GM19452 (cell line): ENCODE measurements around the gene SLC9C2.
"Not testable (repeated sequence)": the region's sequence is repeated elsewhere in the genome, so short reads cannot be mapped to it uniquely, and the experiment has no call there.

Source experiments
- ATAC-seq: cut with Tn5 transposase; IDR thresholded peaks from one replicate; pipeline ENCODE4 v1.9.1; 2021; ENCODE audit not compliant: unreplicated experiment

Gene SLC9C2

GRCh38 chr1:173462666-173463065, 140.2 kb downstream of the SLC9C2 start:
- not testable (repeated sequence) for ATAC-seq

DNA sequence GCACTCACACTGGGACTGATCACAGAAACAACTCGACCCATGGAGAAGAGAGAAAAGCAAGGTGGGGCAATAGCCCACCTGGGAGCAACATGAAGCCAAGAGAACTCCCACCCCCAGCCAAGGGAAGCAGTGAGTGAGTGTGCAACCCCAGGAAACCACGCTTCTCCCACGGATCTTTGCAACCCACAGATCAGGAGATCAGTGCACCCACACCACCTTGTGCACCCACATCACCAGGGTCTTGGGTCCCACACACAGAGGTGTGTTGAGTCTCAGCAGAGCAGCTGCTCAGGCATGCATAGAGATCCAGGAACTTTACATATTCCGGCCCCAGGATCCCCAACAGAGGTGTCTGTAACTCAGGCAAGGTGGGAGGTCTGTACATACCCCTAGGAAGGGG, 143.0 kb downstream of the SLC9C2 start:
- ATAC-seq: no peak

- ATAC-seq: no peak
Observed at GRCh38 chr1:173454966-173455524, 147.8 kb downstream of the SLC9C2 start.

DNA sequence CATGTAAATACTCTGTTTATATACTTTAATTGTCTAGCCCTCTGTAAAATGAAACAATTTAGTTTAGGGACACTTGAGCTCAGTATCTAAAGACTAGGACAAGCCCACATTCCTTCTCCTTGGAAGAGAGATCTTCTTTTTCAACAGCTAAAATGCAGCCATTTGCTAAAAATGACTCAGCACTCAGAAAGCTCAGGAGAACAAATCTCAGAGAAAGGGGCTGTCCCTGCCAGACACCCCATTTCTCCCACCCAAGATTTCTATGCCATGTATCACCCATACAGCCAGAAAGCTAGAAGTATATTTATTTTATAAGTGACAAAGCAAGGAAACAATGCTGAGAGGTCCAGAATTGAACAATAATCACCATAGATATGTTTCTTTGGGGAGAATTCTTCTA, 148.9 kb downstream of the SLC9C2 start:
- no peak for ATAC-seq

DNA sequence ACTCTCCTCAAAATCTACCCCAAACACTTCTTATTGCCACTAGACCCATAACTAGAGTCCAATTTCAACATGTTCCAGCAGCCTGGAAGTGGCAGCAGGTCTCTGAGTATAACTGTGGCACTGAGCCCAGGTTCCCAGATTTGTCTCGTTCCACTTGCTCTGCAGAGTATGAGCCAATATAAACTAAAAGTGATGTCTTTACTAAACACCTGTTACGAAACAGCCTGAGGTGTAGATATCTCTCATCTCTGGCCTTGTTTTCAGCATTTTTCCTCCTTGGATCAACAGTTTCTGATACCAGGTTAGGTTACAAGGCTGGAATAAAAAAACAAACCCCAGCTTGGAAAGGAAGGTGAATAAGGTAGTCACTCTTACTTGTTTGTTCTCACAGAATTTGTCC, 150.9 kb downstream of the SLC9C2 start:
- no peak for ATAC-seq
